OCI-LY1 (cell line): ENCODE results near the gene EFNA2.

Experiments used
- H2AFZ ChIP-seq: fragments of 200-600 bp; sonication (generic), shearing (Covaris generic); 2 replicates; pipeline ENCODE4 v1.6.0; 2014; ENCODE audit warnings: antibody characterized with exemption, mild to moderate bottlenecking, low read length
- H3F3A ChIP-seq: fragments of 200-600 bp; sonication (generic), shearing (Covaris generic); 2 replicates; pipeline ENCODE4 v1.6.0; 2014; ENCODE audit warnings: mild to moderate bottlenecking, antibody characterized with exemption, low read length, moderate library complexity; ENCODE audit not compliant: insufficient read depth
- H3K27ac ChIP-seq: fragments of 200-600 bp; sonication (generic); 2 replicates; pipeline ENCODE4 v1.5.1; 2014; ENCODE audit warnings: low read length, mixed run types, mild to moderate bottlenecking, low read depth; ENCODE audit not compliant: poor library complexity, severe bottlenecking
- H3K27me3 ChIP-seq: fragments of 200-600 bp; sonication (generic); 2 replicates; pipeline ENCODE4 v1.6.0; 2014; ENCODE audit warnings: antibody characterized with exemption, mild to moderate bottlenecking, low read length, moderate library complexity; ENCODE audit not compliant: insufficient read depth
- H3K36me3 ChIP-seq: fragments of 200-600 bp; sonication (generic); 2 replicates; pipeline ENCODE4 v1.6.1; 2014; ENCODE audit warnings: mild to moderate bottlenecking, antibody characterized with exemption, low read length, moderate library complexity, mixed read lengths; ENCODE audit not compliant: insufficient read depth
- H3K4me1 ChIP-seq: fragments of 200-600 bp; sonication (generic); 2 replicates; pipeline ENCODE4 v1.5.1; 2014; ENCODE audit warnings: mild to moderate bottlenecking, low read length, moderate library complexity; ENCODE audit not compliant: insufficient read depth, severe bottlenecking
- H3K4me2 ChIP-seq: fragments of 200-600 bp; sonication (generic), shearing (Covaris generic); 2 replicates; pipeline ENCODE4 v1.6.1; 2014; ENCODE audit warnings: low read length
- H3K4me3 ChIP-seq: fragments of 200-600 bp; sonication (generic); 2 replicates; pipeline ENCODE4 v1.5.1; 2014; ENCODE audit warnings: low read length, low read depth, mild to moderate bottlenecking, mixed read lengths; ENCODE audit not compliant: poor library complexity, severe bottlenecking
- H3K79me2 ChIP-seq: fragments of 200-600 bp; shearing (Covaris generic); 2 replicates; pipeline ENCODE4 v1.6.1; 2016; ENCODE audit warnings: mixed run types, low read length, mixed read lengths; ENCODE audit not compliant: insufficient read depth
- H3K9ac ChIP-seq: fragments of 200-600 bp; sonication (generic), shearing (Covaris generic); 2 replicates; pipeline ENCODE4 v1.6.1; 2014; ENCODE audit warnings: mild to moderate bottlenecking, low read length, mixed read lengths
- H3K9me2 ChIP-seq: fragments of 200-600 bp; sonication (generic), shearing (Covaris generic); 2 replicates; pipeline ENCODE4 v1.6.1; 2014; ENCODE audit warnings: low read depth, mild to moderate bottlenecking, low read length, mixed read lengths
- H3K9me3 ChIP-seq: fragments of 200-600 bp; shearing (Covaris generic); 2 replicates; pipeline ENCODE4 v1.6.1; 2014; ENCODE audit warnings: low read length, mixed read lengths
- H4K20me1 ChIP-seq: fragments of 200-600 bp; sonication (generic), shearing (Covaris generic); 2 replicates; pipeline ENCODE4 v1.6.0; 2016; ENCODE audit warnings: mild to moderate bottlenecking, low read length; ENCODE audit not compliant: insufficient read depth
- EZH2 ChIP-seq: fragments of 200-600 bp; sonication (generic), shearing (Covaris generic); IDR thresholded peaks from 2 replicates; pipeline ENCODE4 v1.8.0; 2017; ENCODE audit warnings: borderline replicate concordance, mixed run types, mild to moderate bottlenecking, antibody characterized with exemption, low read length, moderate library complexity, mixed read lengths
- TF ChIP-seq, protein P1 (sequence below): fragments of 200-600 bp; sonication (generic), shearing (Covaris generic); IDR thresholded peaks from 2 replicates; pipeline ENCODE4 v1.5.1; 2017; ENCODE audit warnings: mild to moderate bottlenecking, antibody characterized with exemption, low read length, moderate library complexity, mixed read lengths

The EFNA2 gene

DNA sequence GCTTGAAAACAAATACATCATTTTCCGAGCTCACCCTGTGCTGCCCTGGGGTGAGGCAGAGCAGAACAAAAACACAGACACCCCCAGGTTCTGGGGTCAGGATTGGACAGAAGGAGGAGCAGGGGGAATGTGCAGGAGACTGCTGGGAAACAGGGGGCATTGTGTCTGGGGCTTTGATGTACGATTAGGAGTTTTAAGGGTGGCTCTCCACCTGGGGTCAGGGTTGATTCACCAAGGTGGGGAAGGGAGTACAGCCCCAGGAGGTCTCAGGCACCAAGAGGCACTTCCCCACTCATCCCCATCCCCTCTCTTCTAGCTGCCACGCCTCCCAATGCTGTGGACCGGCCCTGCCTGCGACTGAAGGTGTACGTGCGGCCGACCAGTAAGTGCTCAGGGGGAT lies 12.6 kb downstream of the EFNA2 start:
- H3K36me3 ChIP-seq: no peaks in the 10 kb centered on the region
- no peak overlapping the region for H3K4me3 ChIP-seq
- H2AFZ ChIP-seq: no peak overlapping the region
- H3K4me2 ChIP-seq: no peak overlapping the region
- H3K9me3 ChIP-seq: no peaks in the 10 kb centered on the region
- no peak overlapping the region for H3K9ac ChIP-seq
- no peaks in the 10 kb centered on the region for H3K9me2 ChIP-seq
- H3F3A ChIP-seq: no peaks in the 10 kb centered on the region
- H3K4me1 ChIP-seq: no peaks in the 10 kb centered on the region
- no peaks in the 10 kb centered on the region for H4K20me1 ChIP-seq
- H3K27me3 ChIP-seq: no peaks in the 10 kb centered on the region
- no peak overlapping the region for H3K27ac ChIP-seq
- H3K79me2 ChIP-seq: no peaks in the 10 kb centered on the region
- TF ChIP-seq EZH2: no peak
- TF ChIP-seq, protein P1, sequence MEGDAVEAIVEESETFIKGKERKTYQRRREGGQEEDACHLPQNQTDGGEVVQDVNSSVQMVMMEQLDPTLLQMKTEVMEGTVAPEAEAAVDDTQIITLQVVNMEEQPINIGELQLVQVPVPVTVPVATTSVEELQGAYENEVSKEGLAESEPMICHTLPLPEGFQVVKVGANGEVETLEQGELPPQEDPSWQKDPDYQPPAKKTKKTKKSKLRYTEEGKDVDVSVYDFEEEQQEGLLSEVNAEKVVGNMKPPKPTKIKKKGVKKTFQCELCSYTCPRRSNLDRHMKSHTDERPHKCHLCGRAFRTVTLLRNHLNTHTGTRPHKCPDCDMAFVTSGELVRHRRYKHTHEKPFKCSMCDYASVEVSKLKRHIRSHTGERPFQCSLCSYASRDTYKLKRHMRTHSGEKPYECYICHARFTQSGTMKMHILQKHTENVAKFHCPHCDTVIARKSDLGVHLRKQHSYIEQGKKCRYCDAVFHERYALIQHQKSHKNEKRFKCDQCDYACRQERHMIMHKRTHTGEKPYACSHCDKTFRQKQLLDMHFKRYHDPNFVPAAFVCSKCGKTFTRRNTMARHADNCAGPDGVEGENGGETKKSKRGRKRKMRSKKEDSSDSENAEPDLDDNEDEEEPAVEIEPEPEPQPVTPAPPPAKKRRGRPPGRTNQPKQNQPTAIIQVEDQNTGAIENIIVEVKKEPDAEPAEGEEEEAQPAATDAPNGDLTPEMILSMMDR: no peak

GRCh38 chr19:1299801-1300200 lies 14.1 kb downstream of the EFNA2 start:
- Histone ChIP-seq H3K4me1 (no peaks in the 10 kb centered on the region), H3K4me3 (no peak overlapping the region), H3K9ac (no peak overlapping the region), H3K36me3 (no peaks in the 10 kb centered on the region), H3K27me3 (no peaks in the 10 kb centered on the region), H3K27ac (no peak overlapping the region), H4K20me1 (no peaks in the 10 kb centered on the region), H3F3A (no peaks in the 10 kb centered on the region), H3K79me2 (no peaks in the 10 kb centered on the region), H3K9me2 (no peaks in the 10 kb centered on the region), H3K4me2 (no peak overlapping the region), H3K9me3 (no peaks in the 10 kb centered on the region), H2AFZ (no peak overlapping the region)
- no peak for TF ChIP-seq EZH2
- TF ChIP-seq, protein P1: no peak

DNA sequence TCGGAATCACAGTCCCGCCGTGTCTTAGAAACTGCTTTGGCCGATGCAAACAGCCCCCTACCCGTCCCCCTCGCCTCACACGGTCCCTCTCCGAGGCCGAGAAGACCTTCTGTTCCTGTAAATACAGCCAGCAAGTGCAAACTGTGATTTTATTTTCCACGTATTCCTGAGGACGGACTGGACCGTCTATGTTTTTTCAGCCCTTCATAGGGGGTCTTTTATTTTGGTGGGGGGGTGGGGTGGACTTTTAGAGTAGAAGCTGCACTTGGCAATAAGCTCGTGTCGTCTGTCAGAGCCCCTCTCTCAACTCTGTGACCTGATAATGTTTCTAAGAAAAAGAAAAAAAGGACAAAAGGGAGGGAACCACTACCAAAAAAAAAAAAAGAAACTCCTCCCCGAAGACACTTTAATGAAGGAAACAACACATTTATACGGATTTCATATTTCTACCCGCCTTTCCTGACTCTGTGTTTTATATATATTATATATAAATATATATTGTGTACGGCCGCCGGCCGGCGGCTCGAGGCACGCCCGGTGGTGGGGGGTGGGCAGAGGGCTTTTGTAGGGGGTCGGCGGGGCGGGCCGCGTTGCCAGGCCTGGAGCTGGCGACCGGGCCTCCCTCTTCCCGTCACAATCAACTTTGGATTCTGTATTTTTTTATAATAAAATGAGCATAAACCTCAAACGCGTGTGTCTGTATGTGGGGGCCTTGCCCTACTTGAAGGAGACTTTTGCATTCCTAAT lies 15.2 kb downstream of the EFNA2 start:
- Histone ChIP-seq H2AFZ (no peak overlapping the region), H3K36me3 (no peaks in the 10 kb centered on the region), H3K4me3 (no peak overlapping the region), H3F3A (no peaks in the 10 kb centered on the region), H3K9ac (no peak overlapping the region), H4K20me1 (no peaks in the 10 kb centered on the region), H3K4me2 (no peak overlapping the region), H3K9me2 (no peaks in the 10 kb centered on the region), H3K4me1 (no peaks in the 10 kb centered on the region), H3K27ac (no peak overlapping the region), H3K79me2 (no peaks in the 10 kb centered on the region), H3K9me3 (no peaks in the 10 kb centered on the region), H3K27me3 (no peaks in the 10 kb centered on the region)
- no peak for TF ChIP-seq EZH2
